Muscle of leg (tissue), 11 donors: ENCODE results near the gene RPS6KA2. TPM values are rescaled to one million over a fixed set of nuclear protein-coding genes. Genes with fewer than 3 reads are reported as not detected.

Source experiments
- DNase-seq: peaks from one replicate; pipeline ENCODE4 v3.0.0; 2013
- H3K27ac ChIP-seq: one replicate; pipeline ENCODE4 v1.5.1; 2013; ENCODE audit warnings: mild to moderate bottlenecking, low read length, control low read depth
- H3K27me3 ChIP-seq: one replicate; pipeline ENCODE4 v1.6.1; 2013; ENCODE audit warnings: low read length; ENCODE audit not compliant: control insufficient read depth, insufficient read depth
- H3K36me3 ChIP-seq: one replicate; pipeline ENCODE4 v1.6.1; 2013; ENCODE audit warnings: low read length; ENCODE audit not compliant: control insufficient read depth, insufficient read depth
- H3K4me1 ChIP-seq: one replicate; pipeline ENCODE4 v1.6.1; 2013; ENCODE audit warnings: low read length; ENCODE audit not compliant: control insufficient read depth, insufficient read depth
- H3K4me3 ChIP-seq: one replicate; pipeline ENCODE4 v1.5.1; 2013; ENCODE audit warnings: low read length, control low read depth
- H3K9me3 ChIP-seq: replicated peaks from 2 replicates; pipeline ENCODE4 v1.6.1; 2013; ENCODE audit warnings: low read depth, low read length; ENCODE audit not compliant: control insufficient read depth
- WGBS: methylation state at CpG from one replicate; pipeline ENCODE4 v1.1.5; 2013; ENCODE audit warnings: missing lambda C conversion rate; ENCODE audit not compliant: insufficient coverage; 5-methylcytosine and 5-hydroxymethylcytosine counted together
- polyA plus RNA-seq, 8 donors: library from polyadenylated mRNA; unstranded; fragments of 120-200 nt; gene quantifications; one replicate each; pipeline versions ENCODE4 v1.2.1 to v1.2.3, GENCODE V29; 2013; ENCODE audit warnings: inconsistent platforms in 1 of 8, low replicate concordance in 1 of 8; ENCODE audit not compliant: insufficient read length in 8 of 8, insufficient read depth in 1 of 8
- total RNA-seq: library from RNA; stranded (reverse); fragments of 120-200 nt; gene quantifications from one replicate; pipeline ENCODE4 v1.2.4, GENCODE V29; 2013

Gene RPS6KA2
- total and polyA plus RNA-seq, 9 donors: 15.4 to 29.2 (median 24.6) TPM

DNA sequence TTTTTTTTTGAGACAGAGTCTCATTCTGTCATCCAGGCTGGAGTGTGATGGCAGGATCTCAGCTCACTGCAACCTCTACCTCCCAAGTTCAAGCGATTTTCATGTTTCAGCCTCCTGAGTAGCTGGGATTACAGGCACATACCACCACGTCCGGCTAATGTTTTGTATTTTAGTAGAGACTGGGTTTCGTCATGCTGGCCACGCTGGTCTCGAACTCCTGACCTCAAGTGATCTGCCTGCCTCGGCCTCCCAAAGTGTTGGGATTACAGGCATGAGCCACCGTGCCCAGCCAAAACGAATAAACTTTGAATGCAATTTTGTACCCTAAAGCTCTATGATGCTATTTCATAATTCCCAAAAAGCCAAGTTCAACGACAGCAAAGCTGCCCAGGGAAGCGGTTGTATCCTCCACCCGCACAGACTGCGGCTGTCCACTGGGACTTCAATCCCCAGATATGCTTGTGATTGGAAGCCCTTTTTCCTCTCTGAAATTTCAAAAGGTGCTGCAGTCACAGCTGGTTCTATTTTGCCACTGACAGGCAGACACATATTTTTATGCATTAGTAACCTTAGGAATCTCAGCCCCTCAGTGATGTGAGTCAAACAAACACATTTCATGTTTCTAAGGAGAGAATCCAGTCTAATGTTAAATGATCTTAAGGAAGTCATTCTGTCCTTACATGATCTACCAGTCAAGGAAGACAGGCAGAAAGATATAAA, 31.8 kb downstream of the RPS6KA2 start:
- no peak for DNase-seq
- H3K36me3 ChIP-seq: peaks cover 3% of the 10 kb centered on the region
- no peaks in the 10 kb centered on the region for H3K9me3 ChIP-seq
- no peak overlapping the region for H3K4me3 ChIP-seq
- 74% methylated on average over 10 of the region's 13 CpGs for WGBS
- no peak overlapping the region for H3K27ac ChIP-seq
- no peaks in the 10 kb centered on the region for H3K27me3 ChIP-seq
- peaks cover 2% of the 10 kb centered on the region for H3K4me1 ChIP-seq

DNA sequence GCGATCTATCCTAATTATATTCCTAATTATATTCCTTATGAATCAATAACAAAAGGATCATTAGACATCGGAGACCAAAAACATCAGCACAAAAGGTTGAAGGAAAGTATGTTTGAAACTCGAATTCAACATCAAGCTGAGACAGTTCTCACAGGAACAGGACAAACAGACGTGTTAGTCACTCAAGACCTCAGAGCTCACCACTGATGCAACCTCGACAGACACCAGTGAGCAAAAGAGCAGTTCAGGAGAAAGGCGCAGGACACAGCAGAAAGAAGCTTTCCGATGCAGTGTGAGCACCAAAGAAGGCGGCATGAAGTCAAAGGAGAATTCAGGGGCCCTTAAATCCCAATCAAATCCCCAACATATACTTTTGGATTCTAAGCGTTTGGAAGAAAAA, 34.2 kb downstream of the RPS6KA2 start:
- Histone ChIP-seq H3K27ac (no peak overlapping the region), H3K9me3 (no peaks in the 10 kb centered on the region), H3K36me3 (peaks cover 3% of the 10 kb centered on the region), H3K4me1 (peaks cover 23% of the 10 kb centered on the region), H3K27me3 (no peaks in the 10 kb centered on the region), H3K4me3 (no peak overlapping the region)
- 50% methylated on average over 1 of the region's 9 CpGs for WGBS
- no peak for DNase-seq

DNA sequence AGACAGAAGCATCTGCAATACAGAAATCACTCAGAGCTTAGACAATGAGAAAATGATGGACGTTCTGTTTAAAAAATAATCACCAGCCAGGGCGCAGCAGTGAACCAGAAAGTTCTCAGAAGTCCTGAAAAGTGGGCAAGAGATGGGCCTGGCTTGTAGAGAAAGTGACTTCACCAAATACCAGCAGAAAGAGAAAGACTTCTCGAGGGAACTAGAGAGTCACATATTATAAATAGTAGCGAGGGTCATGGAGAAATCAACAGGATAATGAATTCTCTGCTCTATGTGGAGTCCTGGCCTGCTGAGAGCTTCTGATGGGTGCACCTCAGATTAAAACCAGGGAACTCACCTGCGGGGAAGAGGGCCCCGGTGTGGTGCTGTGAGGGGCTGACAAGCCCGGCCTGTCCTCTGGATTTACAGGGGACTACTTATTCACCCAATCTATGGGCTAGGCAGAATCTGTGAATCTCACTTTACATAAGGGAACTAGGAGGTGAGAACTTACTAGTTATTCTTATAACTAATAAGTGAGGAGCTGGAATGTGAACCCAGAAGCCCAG, 35.0 kb downstream of the RPS6KA2 start:
- no peaks in the 10 kb centered on the region for H3K9me3 ChIP-seq
- no peak overlapping the region for H3K4me3 ChIP-seq
- H3K27me3 ChIP-seq: no peaks in the 10 kb centered on the region
- H3K36me3 ChIP-seq: peaks cover 3% of the 10 kb centered on the region
- no peak for DNase-seq
- peaks cover 27% of the 10 kb centered on the region for H3K4me1 ChIP-seq
- H3K27ac ChIP-seq: no peak overlapping the region
- WGBS: no CpG with 5 or more reads among the region's 7 CpGs

DNA sequence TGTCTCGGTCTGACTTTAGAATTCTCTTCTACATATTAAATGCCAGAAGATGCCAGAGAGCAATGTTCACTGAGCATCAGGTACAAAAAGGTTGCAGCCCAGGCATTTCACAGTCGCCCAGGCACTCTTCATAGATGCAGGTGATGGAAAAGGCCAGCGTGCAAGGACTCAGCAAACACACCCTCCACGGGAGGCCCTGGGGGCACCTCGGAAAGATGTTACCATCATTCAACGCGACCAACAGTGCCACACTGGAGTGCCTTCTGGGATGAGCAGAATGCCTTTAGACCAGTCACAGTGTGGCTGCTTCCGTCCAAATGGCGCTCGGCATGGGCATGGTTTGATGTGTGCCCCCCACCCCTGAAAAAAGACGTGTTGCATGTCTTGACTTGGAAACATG, 36.0 kb downstream of the RPS6KA2 start:
- no peak for DNase-seq
- Histone ChIP-seq H3K27me3 (no peaks in the 10 kb centered on the region), H3K9me3 (no peaks in the 10 kb centered on the region), H3K4me1 (peaks cover 30% of the 10 kb centered on the region), H3K36me3 (no peaks in the 10 kb centered on the region), H3K27ac (no peak overlapping the region), H3K4me3 (no peak overlapping the region)
- WGBS: 96% methylated on average over 10 of the region's 11 CpGs

DNA sequence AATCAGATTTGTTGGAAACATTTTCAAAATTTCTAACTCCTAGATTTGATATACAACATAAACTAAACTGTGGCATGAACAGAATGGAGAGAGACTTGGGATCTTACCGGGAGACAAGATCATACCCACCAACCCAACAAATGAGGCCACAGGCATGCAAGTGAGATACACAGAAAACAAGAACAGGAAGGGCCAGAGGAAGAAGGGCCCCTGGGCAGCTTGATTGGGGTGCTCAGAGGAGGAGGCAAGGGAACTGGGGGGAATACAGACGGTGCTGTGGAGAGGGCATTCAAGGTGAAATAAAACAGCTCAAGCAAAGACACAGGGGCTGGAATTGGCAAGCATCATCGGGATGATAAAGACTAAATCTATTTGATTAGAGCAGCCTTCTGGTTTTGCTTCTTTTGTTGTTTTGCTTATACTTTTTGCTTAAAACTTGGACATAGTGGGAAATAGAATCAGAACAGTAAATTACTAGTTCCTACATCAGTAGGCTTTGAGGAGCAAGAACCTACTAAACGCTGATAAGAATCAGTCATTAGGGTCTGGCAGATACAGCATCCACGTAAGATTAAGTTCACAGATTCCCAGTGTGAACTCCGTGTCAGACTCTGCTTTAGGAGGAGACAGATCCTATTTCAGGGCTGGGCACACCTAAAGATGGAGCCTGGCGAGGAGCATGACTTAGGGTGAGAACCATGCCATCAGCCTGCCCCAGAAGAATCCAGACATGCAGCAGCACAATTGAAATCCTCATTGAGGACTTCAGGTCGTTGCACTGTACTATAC, 37.1 kb downstream of the RPS6KA2 start:
- H3K27me3 ChIP-seq: no peaks in the 10 kb centered on the region
- DNase-seq: no peak
- H3K36me3 ChIP-seq: no peaks in the 10 kb centered on the region
- no peaks in the 10 kb centered on the region for H3K9me3 ChIP-seq
- no peak overlapping the region for H3K4me3 ChIP-seq
- peaks cover 30% of the 10 kb centered on the region for H3K4me1 ChIP-seq
- 59% methylated on average over 7 of the region's 8 CpGs for WGBS
- H3K27ac ChIP-seq: peak overlapping the region; percentile 53

DNA sequence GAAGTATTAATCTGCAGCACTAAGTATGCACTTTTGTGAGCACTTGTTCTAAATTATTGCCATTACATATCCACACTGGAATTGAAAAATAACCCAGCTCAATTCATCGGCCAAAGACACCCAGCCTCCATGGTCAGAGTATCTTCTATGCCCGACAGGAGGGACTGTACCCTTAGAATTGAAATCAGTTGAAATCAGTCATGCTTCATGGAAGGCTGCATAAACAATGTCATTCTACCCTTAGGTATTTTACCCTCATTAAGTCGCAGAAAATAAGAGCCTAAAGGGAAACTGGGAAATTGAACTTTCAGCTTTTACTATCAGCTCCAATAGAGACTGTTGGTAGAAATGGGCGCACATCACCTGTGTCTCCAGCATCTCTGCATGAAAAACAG, 37.7 kb downstream of the RPS6KA2 start:
- Histone ChIP-seq H3K27me3 (no peaks in the 10 kb centered on the region), H3K4me1 (peaks cover 30% of the 10 kb centered on the region), H3K9me3 (no peaks in the 10 kb centered on the region), H3K4me3 (no peak overlapping the region), H3K36me3 (no peaks in the 10 kb centered on the region), H3K27ac (peak overlapping the region; percentile 53)
- no peak for DNase-seq
- WGBS: 50% methylated on average over 2 of the region's 4 CpGs

DNA sequence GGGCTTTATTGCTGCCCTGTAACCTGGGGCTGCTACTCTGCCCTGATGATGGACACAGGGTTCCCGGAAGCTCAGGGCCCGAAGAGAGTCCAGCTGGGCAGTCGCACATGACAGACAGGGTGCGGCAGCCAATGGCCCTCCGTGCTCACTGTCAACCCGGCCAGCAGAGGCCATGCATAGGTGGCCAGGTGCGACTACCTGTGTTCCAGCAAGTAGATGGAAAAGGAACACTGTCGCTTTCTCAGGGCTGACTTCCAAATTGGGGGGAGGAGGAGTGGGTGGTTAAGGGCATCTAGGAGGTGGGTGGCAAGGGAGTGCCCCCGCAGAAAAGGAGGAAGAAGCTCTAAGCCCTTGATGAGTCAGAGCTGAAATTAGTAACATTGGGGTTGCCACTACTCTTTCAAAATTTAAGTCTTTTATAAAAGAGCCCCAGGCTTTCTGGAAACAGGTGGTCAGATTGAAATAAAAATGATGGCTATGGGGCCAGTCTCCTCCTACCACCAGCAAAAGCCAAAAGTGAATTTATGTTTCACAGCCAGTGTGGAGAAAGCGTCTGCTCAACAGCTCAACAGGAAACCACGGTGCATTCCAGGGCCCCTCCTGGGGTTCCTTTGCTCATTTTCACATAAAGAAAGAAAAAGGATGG, 38.2 kb downstream of the RPS6KA2 start:
- H3K27ac ChIP-seq: peak overlapping the region; percentile 53
- no peak overlapping the region for H3K4me3 ChIP-seq
- H3K9me3 ChIP-seq: no peaks in the 10 kb centered on the region
- DNase-seq: peak; percentile 66
- peaks cover 3% of the 10 kb centered on the region for H3K36me3 ChIP-seq
- peaks cover 35% of the 10 kb centered on the region for H3K4me1 ChIP-seq
- 44% methylated on average over 10 of the region's 11 CpGs for WGBS
- H3K27me3 ChIP-seq: no peaks in the 10 kb centered on the region

DNA sequence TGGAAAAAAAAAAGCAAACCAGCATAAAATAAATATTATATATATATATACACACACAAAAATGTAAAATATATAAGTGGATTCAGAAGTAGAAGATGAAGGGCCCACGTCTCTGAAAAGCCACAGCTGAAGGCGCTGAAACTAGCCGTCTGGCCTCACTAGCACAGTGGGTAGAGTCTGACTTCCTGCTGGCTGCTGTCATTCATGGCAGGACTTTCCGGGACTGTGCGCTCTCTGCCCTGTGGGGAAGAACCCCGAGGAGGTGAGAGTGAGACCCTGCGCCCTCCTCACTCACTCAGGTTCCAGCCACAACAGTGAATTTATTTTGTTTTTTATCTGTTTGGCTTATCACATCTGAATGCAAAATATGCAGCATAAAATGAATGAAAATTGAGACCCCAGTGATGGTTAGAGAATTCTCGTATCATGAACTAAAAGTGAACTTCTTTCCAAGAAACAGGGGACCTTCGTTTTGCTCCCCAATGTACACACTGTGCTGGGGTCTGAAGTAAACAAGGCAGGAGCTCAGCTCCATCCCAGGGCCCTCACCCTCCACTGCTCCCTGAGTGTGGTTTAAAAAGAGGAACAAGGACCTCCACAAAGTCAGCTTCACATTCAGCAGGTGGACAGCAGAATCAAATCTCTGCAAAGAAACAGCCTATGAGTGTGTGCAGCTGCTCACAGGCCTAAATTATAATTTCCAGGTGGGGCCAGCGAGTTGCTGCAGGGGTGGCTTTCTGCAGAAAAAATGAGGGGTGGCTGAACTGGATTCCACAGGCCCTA, 39.2 kb downstream of the RPS6KA2 start:
- H3K4me1 ChIP-seq: peaks cover 41% of the 10 kb centered on the region

DNA sequence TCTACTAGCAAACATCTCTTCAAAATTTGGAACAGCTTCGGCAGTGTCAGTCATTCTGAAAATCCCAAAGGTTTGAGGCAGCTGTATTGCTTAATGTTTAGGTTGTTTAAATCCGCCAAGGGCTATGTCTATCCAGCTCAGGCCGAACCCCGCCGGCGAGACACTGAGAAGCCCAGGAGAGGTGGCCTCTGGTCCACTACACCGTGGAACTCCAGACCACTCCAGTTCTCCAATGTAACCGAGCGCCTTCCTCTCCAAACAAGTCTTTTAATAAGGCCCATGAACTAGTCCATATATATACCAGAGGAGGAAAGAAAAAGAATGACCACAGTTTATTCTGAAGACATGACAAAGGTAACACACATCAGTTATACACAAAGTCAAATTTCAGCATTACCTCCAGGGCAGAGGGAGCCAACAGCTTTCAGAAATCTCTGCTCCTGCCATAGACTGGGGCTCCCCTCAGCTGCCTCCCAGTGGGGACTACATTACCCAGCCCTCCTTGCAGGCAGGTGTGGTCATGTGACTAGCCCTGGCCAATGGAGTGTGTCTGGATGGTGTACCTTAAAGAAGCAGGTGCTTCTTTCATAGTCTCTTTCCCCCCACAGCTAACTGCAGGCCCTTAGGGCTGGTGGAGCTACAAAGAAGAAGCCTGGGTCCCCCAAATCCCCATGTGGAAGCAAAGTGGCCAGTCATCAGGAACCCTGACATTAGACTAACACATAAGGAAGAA, 40.5 kb downstream of the RPS6KA2 start, which contains the start of gene RAMACL:
TSS of gene RAMACL (minus strand) at position 255 of the 733 bp plus-strand sequence. CDS start at position 54, 201 bp downstream.
- DNase-seq: no peak
- H3K27ac ChIP-seq: no peak within 1 kb of the TSS
- H3K4me3 ChIP-seq: no peak within 1 kb of the TSS
- H3K4me1 ChIP-seq: peaks cover 46% of the 10 kb centered on the region
- H3K36me3 ChIP-seq: peaks cover 3% of the 10 kb centered on the region
- WGBS: 100% methylated on average over 1 of the region's 9 CpGs
- H3K9me3 ChIP-seq: no peaks in the 10 kb centered on the region
- no peaks in the 10 kb centered on the region for H3K27me3 ChIP-seq

More for the DNA sequence above, 39.2 kb downstream of the RPS6KA2 start:
- no peak for DNase-seq
- H3K4me3 ChIP-seq: no peak overlapping the region
- H3K9me3 ChIP-seq: no peaks in the 10 kb centered on the region
- H3K36me3 ChIP-seq: peaks cover 3% of the 10 kb centered on the region
- 52% methylated on average over 5 of the region's 10 CpGs for WGBS
- peak overlapping the region; percentile 22 for H3K27ac ChIP-seq
- no peaks in the 10 kb centered on the region for H3K27me3 ChIP-seq
